K562 (cell line): ENCODE measurements around the gene CRACR2B. TPM values are rescaled to one million over a fixed set of nuclear protein-coding genes. Genes with fewer than 3 reads are reported as not detected.
A peak's percentile ranks its signal among the peaks of the same experiment; 100 is the strongest.

Source experiments
- BHLHE40 ChIP-seq: IDR thresholded peaks from 2 replicates; pipeline ENCODE4 v1.6.1; 2011; ENCODE audit warnings: low read length, improper control_type of control experiment
- BMI1 ChIP-seq: fragments of 150-350 bp; IDR thresholded peaks from 2 replicates; pipeline ENCODE4 v1.6.1; 2014; ENCODE audit warnings: low read length
- BRF1 ChIP-seq: IDR thresholded peaks from 3 replicates; pipeline ENCODE4 v1.6.1; 2011; ENCODE audit warnings: borderline replicate concordance, mild to moderate bottlenecking; ENCODE audit not compliant: insufficient read length; ENCODE audit errors: extremely low read depth
- CBFA2T2 ChIP-seq: fragments of 450-650 bp; conservative IDR thresholded peaks from 2 replicates; pipeline ENCODE4 v1.6.1; 2017; ENCODE audit warnings: mild to moderate bottlenecking
- E2F8 ChIP-seq: fragments of 450-650 bp; IDR thresholded peaks from 2 replicates; pipeline ENCODE4 v1.7.1; 2018; ENCODE audit warnings: mild to moderate bottlenecking, low read depth; ENCODE audit not compliant: partially characterized antibody
- EHMT2 ChIP-seq: fragments of 450-650 bp; IDR thresholded peaks from 2 replicates; pipeline ENCODE4 v1.6.1; 2018; ENCODE audit warnings: antibody characterized with exemption
- ELF4 ChIP-seq: fragments of 450-650 bp; formaldehyde crosslinking; IDR thresholded peaks from 2 replicates; pipeline ENCODE4 v1.4.0; 2022; ENCODE audit warnings: missing genetic modification characterization
- FOXO4 ChIP-seq: fragments of 450-650 bp; formaldehyde crosslinking; IDR thresholded peaks from 2 replicates; pipeline ENCODE4 v1.4.0; 2020; ENCODE audit warnings: mild to moderate bottlenecking, moderate library complexity
- KDM1A ChIP-seq, 2 experiments: fragments of 450-650 bp; IDR thresholded peaks; 2 replicates each; pipeline ENCODE4 v1.6.1; 2016; ENCODE audit warnings: mild to moderate bottlenecking in 2 of 2
- MAZ ChIP-seq, 2 experiments: fragments of 450-650 bp in 1 of 2; sonication (generic) in 1 of 2; formaldehyde crosslinking; IDR thresholded peaks in 1 of 2; conservative IDR thresholded peaks in 1 of 2; 2 replicates each; pipeline versions ENCODE4 v1.4.0 to v1.5.0; 2020; ENCODE audit warnings: mild to moderate bottlenecking in 1 of 2, missing genetic modification reagents in 1 of 2
- NRF1 ChIP-seq, 2 experiments: fragments of 450-650 bp; IDR thresholded peaks in 1 of 2; conservative IDR thresholded peaks in 1 of 2; 2 replicates each; pipeline ENCODE4 v1.6.1; 2014; ENCODE audit warnings: mild to moderate bottlenecking in 2 of 2
- PATZ1 ChIP-seq: fragments of 250-450 bp; sonication (Bioruptor Pico); IDR thresholded peaks from 2 replicates; pipeline ENCODE4 v1.5.0; 2020; ENCODE audit warnings: mild to moderate bottlenecking, borderline replicate concordance
- POLR2AphosphoS5 ChIP-seq: IDR thresholded peaks from 2 replicates; pipeline ENCODE4 v1.6.1; 2011; ENCODE audit warnings: mild to moderate bottlenecking, low read depth, low read length, moderate library complexity; ENCODE audit not compliant: control insufficient read depth, insufficient read depth
- POLR2B ChIP-seq: fragments of 450-650 bp; IDR thresholded peaks from 2 replicates; pipeline ENCODE4 v1.6.1; 2018; ENCODE audit warnings: low read depth; ENCODE audit not compliant: partially characterized antibody
- RAD21 ChIP-seq, 2 experiments: fragments of 250-450 bp in 1 of 2; fragments of 450-650 bp in 1 of 2; sonication (Bioruptor Pico) in 1 of 2; formaldehyde crosslinking in 1 of 2; IDR thresholded peaks in 1 of 2; conservative IDR thresholded peaks in 1 of 2; 2 replicates each; pipeline versions ENCODE4 v1.4.0 to v1.8.0; 2020 to 2022; ENCODE audit warnings: mild to moderate bottlenecking in 2 of 2, moderate library complexity in 1 of 2
- RCOR1 ChIP-seq, 2 experiments: IDR thresholded peaks; 2 replicates each; pipeline ENCODE4 v1.6.1; 2012; ENCODE audit warnings: low read depth in 2 of 2, low read length in 2 of 2, borderline replicate concordance in 1 of 2, improper control_type of control experiment in 1 of 2
- USF1 ChIP-seq: sonication (generic); formaldehyde crosslinking; IDR thresholded peaks from 2 replicates; pipeline ENCODE4 v1.9.0; 2022; ENCODE audit warnings: mild to moderate bottlenecking, missing genetic modification reagents
- ZC3H4 ChIP-seq: sonication (generic); formaldehyde crosslinking; IDR thresholded peaks from 2 replicates; pipeline ENCODE4 v1.9.0; 2021; ENCODE audit warnings: missing genetic modification reagents, borderline replicate concordance
- ZNF165 ChIP-seq: fragments of 250-450 bp; sonication (Bioruptor Pico); IDR thresholded peaks from 2 replicates; pipeline ENCODE4 v1.4.0; 2020; ENCODE audit warnings: borderline replicate concordance
- ZNF316 ChIP-seq: fragments of 450-650 bp; IDR thresholded peaks from 2 replicates; pipeline ENCODE4 v1.6.1; 2016
- ZNF408 ChIP-seq: fragments of 250-450 bp; sonication (Bioruptor Pico); IDR thresholded peaks from 2 replicates; pipeline ENCODE4 v1.4.0; 2020; ENCODE audit warnings: low read depth, mild to moderate bottlenecking, moderate library complexity
- ZNF644 ChIP-seq: fragments of 200-800 bp; sonication (Bioruptor generic); IDR thresholded peaks from 2 replicates; pipeline ENCODE4 v1.6.1; 2016; ENCODE audit warnings: low read depth, missing genetic modification characterization, missing compliant biosample characterization
- polyA plus RNA-seq, 8 experiments: library from polyadenylated mRNA; depleted of rRNA in 4 of 8; stranded (reverse) in 5 of 8; unstranded in 3 of 8; fragments of >200 nt; fragmentation: Nextera tagmentation in 2 of 8; fragmentation: Illumina TruSeq in 1 of 8; extraction: Ambion mirVana in 2 of 8; extraction: Trizol in 1 of 8; gene quantifications; 2 replicates each; pipeline versions ENCODE4 v1.2.1 to v1.2.3, GENCODE V29; 2011 to 2014; ENCODE audit warnings: inconsistent platforms in 1 of 8, missing spikeins in 1 of 8
- total RNA-seq, 7 experiments: library from RNA; depleted of rRNA in 6 of 7; stranded (reverse); fragments of >200 nt in 6 of 7; fragmentation: Illumina TruSeq in 2 of 7; extraction: Trizol in 2 of 7; gene quantifications; 2 replicates each; pipeline versions ENCODE4 v1.2.1 to v1.2.3, GENCODE V29; 2011 to 2021; ENCODE audit warnings: low replicate concordance in 1 of 7

CRACR2B gene
- total and polyA plus RNA-seq, 9 of the 15 experiments (the other 6 are each of a cell fraction or from before 2014, with no cell fraction given), result 0.10 to 51.0 (median 6.0) TPM

- TF ChIP-seq USF1 (CRISPR knock-in tag) (no peak), EHMT2 (no peak), BMI1 (no peak), RCOR1 (IDR thresholded peaks at IDR 0.05; ENCODE audit: borderline replicate concordance in 1 of 2, low read depth in 2 of 2, low read length in 2 of 2) (no peak), ZNF644 (tag) (no peak), POLR2AphosphoS5 (peak; percentile 33; the same call in 1 of the 2 replicates), POLR2B (no peak), E2F8 (no peak), PATZ1 (no peak), MAZ (CRISPR knock-in tag; conservative IDR thresholded peaks at IDR 0.05 in 1 of 2, IDR thresholded peaks at IDR 0.05 in 1 of 2) (no peak), ELF4 (CRISPR knock-in tag) (no peak), ZNF408 (CRISPR knock-in tag) (no peak), CBFA2T2 (no peak), ZC3H4 (no peak), BRF1 (no peak), ZNF316 (no peak), BHLHE40 (no peak), NRF1 (conservative IDR thresholded peaks at IDR 0.05 in 1 of 2, IDR thresholded peaks at IDR 0.05 in 1 of 2) (no peak), KDM1A (IDR thresholded peaks at IDR 0.05) (no peak), FOXO4 (CRISPR knock-in tag) (no peak), RAD21 (CRISPR knock-in tag; conservative IDR thresholded peaks at IDR 0.05 in 1 of 2, IDR thresholded peaks at IDR 0.05 in 1 of 2) (peak in 1 of 2 experiments; percentile 20; a peak in 2 of 4 replicates), ZNF165 (CRISPR knock-in tag) (no peak)
These were observed 12.3 kb downstream of the CRACR2B start (continued) for GRCh38 chr11:839875-840617.
